GM12878 (cell line): ENCODE data around the gene HAND2. TPM values are rescaled to one million over a fixed set of nuclear protein-coding genes. Genes with fewer than 3 reads are reported as not detected.

Experiments
- ATAC-seq: fragments of 200-7000 bp; cut with Tn5 transposase; 3 replicates; pipeline ENCODE4 v1.9.1; 2020; ENCODE audit warnings: mild to moderate bottlenecking, moderate library complexity
- BruUV-seq: library from RNA; stranded (reverse); fragments of 400-500 nt; replicated peaks from 2 replicates; lab custom pipeline; 2021; lab: Mats Ljungman, UMichigan
- CTCF ChIA-PET: fragments of 300-600 bp; sonication (Branson Sonifier 250); formaldehyde crosslinking; extraction: SDS; loops from one replicate; lab custom pipeline; 2021; ENCODE audit warnings: inconsistent platforms; lab: Yijun Ruan, JAX
- POLR2A ChIA-PET: fragments of 350-600 bp; formaldehyde crosslinking; extraction: SDS; loops from one replicate; lab custom pipeline; 2021; ENCODE audit warnings: inconsistent platforms; lab: Charles Lee
- RAD21 ChIA-PET: fragments of 300-600 bp; sonication (Branson Sonifier 250); formaldehyde crosslinking; loops from one replicate; lab custom pipeline; 2023; ENCODE audit warnings: antibody characterized with exemption; ENCODE audit not compliant: unreplicated experiment; lab: Charles Lee
- SMC1A ChIA-PET: fragments of 300-600 bp; sonication (Branson Sonifier 250); formaldehyde crosslinking; loops from one replicate; lab custom pipeline; 2023; ENCODE audit not compliant: unreplicated experiment, uncharacterized antibody; lab: Charles Lee
- DNase-seq: peaks from one replicate; pipeline ENCODE4 v3.0.0-alpha.2; 2011; ENCODE audit warnings: low read depth, low spot score
- FAIRE-seq: peaks from 3 replicates; lab custom pipeline; 2011; peaks lifted over from hg19 to GRCh38; lab: Jason Lieb, UNC
- H2AFZ ChIP-seq: 2 replicates; pipeline ENCODE4 v1.6.0; 2011; ENCODE audit warnings: low read depth, low read length, control low read depth; ENCODE audit not compliant: control insufficient read depth
- H3K27ac ChIP-seq: 2 replicates; pipeline ENCODE4 v1.5.1; 2011; ENCODE audit warnings: control low read depth; ENCODE audit not compliant: control insufficient read depth, insufficient read depth
- H3K27me3 ChIP-seq, 2 experiments: replicated peaks in 1 of 2; 2 replicates each; pipeline versions ENCODE4 v1.6.0 to v1.6.1; 2011; ENCODE audit warnings: low read length in 1 of 2; ENCODE audit not compliant: control insufficient read depth in 2 of 2, insufficient read depth in 2 of 2
- H3K36me3 ChIP-seq, 2 experiments: 2 replicates each; pipeline ENCODE4 v1.5.1; 2011; ENCODE audit warnings: low read length in 1 of 2; ENCODE audit not compliant: control insufficient read depth in 2 of 2, insufficient read depth in 2 of 2
- H3K4me1 ChIP-seq: 2 replicates; pipeline ENCODE4 v1.6.1; 2011; ENCODE audit warnings: mild to moderate bottlenecking, low read length, moderate library complexity, mixed read lengths; ENCODE audit not compliant: control insufficient read depth, insufficient read depth
- H3K4me2 ChIP-seq: 2 replicates; pipeline ENCODE4 v1.6.0; 2011; ENCODE audit warnings: control low read depth; ENCODE audit not compliant: control insufficient read depth, insufficient read depth
- H3K4me3 ChIP-seq: fragments of 200-600 bp; sonication (generic); 2 replicates; pipeline ENCODE4 v1.5.1; 2016
- H3K79me2 ChIP-seq: 2 replicates; pipeline ENCODE4 v1.6.0; 2011; ENCODE audit warnings: low read length; ENCODE audit not compliant: control insufficient read depth, insufficient read depth
- H3K9ac ChIP-seq: 2 replicates; pipeline ENCODE4 v1.8.0; 2011; ENCODE audit warnings: low read length, control low read depth, mixed read lengths; ENCODE audit not compliant: control insufficient read depth, insufficient read depth
- H3K9me3 ChIP-seq: replicated peaks from 3 replicates; pipeline ENCODE4 v1.5.1; 2011; ENCODE audit warnings: mild to moderate bottlenecking, low read length; ENCODE audit not compliant: control insufficient read depth, insufficient read depth
- H4K20me1 ChIP-seq: 2 replicates; pipeline ENCODE4 v1.6.0; 2011; ENCODE audit not compliant: control insufficient read depth, insufficient read depth
- ATF7 ChIP-seq: fragments of 450-650 bp; IDR thresholded peaks from 2 replicates; pipeline ENCODE4 v1.6.1; 2016; ENCODE audit warnings: low read depth, mild to moderate bottlenecking
- CEBPB ChIP-seq, 2 experiments: fragments of 150-350 bp in 1 of 2; IDR thresholded peaks; 2 replicates each; pipeline ENCODE4 v1.6.1; 2012 to 2014; ENCODE audit warnings: low read depth in 2 of 2, low read length in 2 of 2, borderline replicate concordance in 1 of 2, inconsistent platforms in 1 of 2
- E4F1 ChIP-seq: fragments of 450-650 bp; IDR thresholded peaks from 2 replicates; pipeline ENCODE4 v1.6.1; 2018; ENCODE audit warnings: borderline replicate concordance, mild to moderate bottlenecking; ENCODE audit not compliant: partially characterized antibody
- EP300 ChIP-seq, 2 experiments: fragments of 150-350 bp in 1 of 2; IDR thresholded peaks; 2 replicates each; pipeline ENCODE4 v1.6.1; 2011 to 2012; ENCODE audit warnings: low read depth in 2 of 2, low read length in 2 of 2, borderline replicate concordance in 1 of 2, improper control_type of control experiment in 1 of 2, inconsistent platforms in 1 of 2; ENCODE audit not compliant: control insufficient read depth in 1 of 2
- EZH2 ChIP-seq: IDR thresholded peaks from 2 replicates; pipeline ENCODE4 v1.6.1; 2012; ENCODE audit warnings: low read depth, mild to moderate bottlenecking, control low read depth, inconsistent platforms, low read length, borderline replicate concordance; ENCODE audit not compliant: control insufficient read depth
- FOXK2 ChIP-seq: fragments of 450-650 bp; IDR thresholded peaks from 2 replicates; pipeline ENCODE4 v1.6.1; 2017; ENCODE audit warnings: mild to moderate bottlenecking, moderate library complexity
- GATAD2B ChIP-seq: fragments of 450-650 bp; conservative IDR thresholded peaks from 2 replicates; pipeline ENCODE4 v1.6.1; 2017; ENCODE audit warnings: low read depth, mild to moderate bottlenecking, moderate library complexity
- IKZF2 ChIP-seq, 2 experiments: fragments of 450-650 bp; IDR thresholded peaks; 2 replicates each; pipeline ENCODE4 v1.6.1; 2017; ENCODE audit warnings: mild to moderate bottlenecking in 2 of 2, moderate library complexity in 2 of 2
- IRF4 ChIP-seq: IDR thresholded peaks from 2 replicates; pipeline ENCODE4 v1.6.1; 2011; ENCODE audit warnings: low read depth, low read length
- LARP7 ChIP-seq: fragments of 450-650 bp; IDR thresholded peaks from 2 replicates; pipeline ENCODE4 v1.6.1; 2017; ENCODE audit warnings: mild to moderate bottlenecking
- MEF2A ChIP-seq: IDR thresholded peaks from 2 replicates; pipeline ENCODE4 v1.6.1; 2011; ENCODE audit warnings: low read depth, mild to moderate bottlenecking, low read length, moderate library complexity; ENCODE audit not compliant: insufficient read depth
- NR2F1 ChIP-seq: fragments of 450-650 bp; conservative IDR thresholded peaks from 2 replicates; pipeline ENCODE4 v1.6.1; 2017; ENCODE audit warnings: mild to moderate bottlenecking
- RELA ChIP-seq: fragments of 450-650 bp; IDR thresholded peaks from 2 replicates; pipeline ENCODE4 v1.8.0; 2014; ENCODE audit warnings: borderline replicate concordance; ENCODE audit not compliant: partially characterized antibody
- RELB ChIP-seq: fragments of 450-650 bp; IDR thresholded peaks from 2 replicates; pipeline ENCODE4 v1.6.1; 2017; ENCODE audit warnings: low read depth, mild to moderate bottlenecking, moderate library complexity
- REST ChIP-seq: IDR thresholded peaks from 2 replicates; pipeline ENCODE4 v1.6.1; 2012; ENCODE audit warnings: mild to moderate bottlenecking, low read depth, low read length
- TCF7 ChIP-seq: IDR thresholded peaks from 2 replicates; pipeline ENCODE4 v1.6.1; 2014; ENCODE audit warnings: antibody characterized with exemption, borderline replicate concordance
- ZNF622 ChIP-seq: fragments of 450-650 bp; IDR thresholded peaks from 2 replicates; pipeline ENCODE4 v1.6.1; 2017; ENCODE audit warnings: mild to moderate bottlenecking, inconsistent platforms
- WGBS: methylation state at CpG from one replicate; pipeline ENCODE4 v1.1.6; 2016; ENCODE audit warnings: low lambda C conversion rate; ENCODE audit not compliant: insufficient replicate concordance, insufficient coverage; ENCODE audit errors: missing lambda C conversion rate; 5-methylcytosine and 5-hydroxymethylcytosine counted together
- in situ Hi-C: fragments of 300-500 bp; cut with MboI; formaldehyde crosslinking; loops from 9 replicates; pipeline ENCODE4 v1.14.3; 2018; ENCODE audit warnings: mixed read lengths
- intact Hi-C: fragments of 100-400 bp; cut with micrococcal nuclease; formaldehyde crosslinking; loops from one replicate; pipeline ENCODE4 v1.14.2; 2022; ENCODE audit not compliant: unreplicated experiment
- polyA plus RNA-seq, 11 experiments: library from polyadenylated mRNA; depleted of rRNA in 4 of 11; unstranded in 6 of 11; stranded (reverse) in 5 of 11; fragments of >200 nt; fragmentation: Nextera tagmentation in 4 of 11; fragmentation: Illumina TruSeq in 1 of 11; extraction: Ambion mirVana in 4 of 11; extraction: Trizol in 1 of 11; gene quantifications; 1 replicate in 1 of 11; 2 replicates in 10 of 11; pipeline versions ENCODE4 v1.2.1 to v1.2.3, GENCODE V29; 2011 to 2016; ENCODE audit warnings: inconsistent platforms in 2 of 11, missing spikeins in 2 of 11, low read depth in 1 of 11
- total RNA-seq, 4 experiments: library from RNA; depleted of rRNA in 3 of 4; stranded (reverse); fragments of >200 nt in 3 of 4; fragmentation: Illumina TruSeq in 1 of 4; extraction: Trizol in 1 of 4; gene quantifications; 2 replicates each; pipeline versions ENCODE4 v1.2.1 to v1.2.3, GENCODE V29; 2013 to 2021

The HAND2 gene
- total and polyA plus RNA-seq, 10 of the 15 experiments (the other 5 are each of a cell fraction or from before 2014, with no cell fraction given): 0.09 TPM; not detected in 9

- BruUV-seq: no TSS peak
- FAIRE-seq (no peak), DNase-seq (no peak), ATAC-seq (no peak)
- H3K79me2 ChIP-seq: no peaks in the 10 kb centered on the region
- H3K27me3 ChIP-seq: peaks cover 13 to 40% of the 10 kb centered on the region in 2 experiments
- H4K20me1 ChIP-seq: no peaks in the 10 kb centered on the region
- intact Hi-C loops (no loop called here), in situ Hi-C loops (no loop called here)
- CTCF ChIA-PET: no interaction called here
- H3K4me2 ChIP-seq: no peak overlapping the region
- H3K9me3 ChIP-seq: no peaks in the 10 kb centered on the region
- H2AFZ ChIP-seq: no peak overlapping the region
- POLR2A ChIA-PET: no interaction called here
- H3K4me1 ChIP-seq: no peaks in the 10 kb centered on the region
- TF ChIP-seq RELA: no peak
- no peak for TF ChIP-seq ZNF622
- TF ChIP-seq E4F1: no peak
- TF ChIP-seq MEF2A: no peak
- no peak for TF ChIP-seq GATAD2B
- no peak for TF ChIP-seq EP300 (IDR thresholded peaks at IDR 0.05; ENCODE audit: borderline replicate concordance in 1 of 2, control insufficient read depth in 1 of 2, low read depth in 2 of 2, low read length in 2 of 2)
- TF ChIP-seq EZH2: no peak
- no peak for TF ChIP-seq LARP7
- TF ChIP-seq REST: no peak
- no peak for TF ChIP-seq CEBPB (IDR thresholded peaks at IDR 0.05; ENCODE audit: borderline replicate concordance in 1 of 2, low read depth in 2 of 2, low read length in 2 of 2)
- TF ChIP-seq NR2F1: no peak
- TF ChIP-seq TCF7: no peak
- no peak for TF ChIP-seq IKZF2 (IDR thresholded peaks at IDR 0.05)
- TF ChIP-seq RELB: no peak
- TF ChIP-seq ATF7: no peak
- TF ChIP-seq IRF4: no peak
- TF ChIP-seq FOXK2: no peak
- no peaks in the 10 kb centered on the region for H3K36me3 ChIP-seq
- SMC1A ChIA-PET: no interaction called here
- H3K4me3 ChIP-seq: no peak overlapping the region
- RAD21 ChIA-PET: no interaction called here
- 24% methylated on average over 21 of the region's 21 CpGs for WGBS
- H3K9ac ChIP-seq: no peak overlapping the region
- H3K27ac ChIP-seq: no peak overlapping the region
Observed at GRCh38 chr4:173537613-173538147, 7.7 kb upstream of the HAND2 start.
